Dermis microvascular lymphatic vessel endothelial cell (primary cell): ENCODE results near the gene OR10W1. TPM values are rescaled to one million over a fixed set of nuclear protein-coding genes. Genes with fewer than 3 reads are reported as not detected.

Source experiments
- DNase-seq, 2 donors: peaks; one replicate each; pipeline versions ENCODE4 v3.0.0 to v3.0.0-alpha.2; 2010; ENCODE audit warnings: low read depth in 2 of 2
- total RNA-seq: library from RNA; depleted of rRNA; stranded (reverse); fragments of >200 nt; gene quantifications from 2 replicates; pipeline ENCODE4 v1.2.1, GENCODE V29; 2014

The OR10W1 gene
- not detected in 2 replicates for total RNA-seq

GRCh38 chr11:58268142-58268541, at the start of gene OR10W1:
TSS of gene OR10W1 (minus strand) at chr11:58268260. CDS start at chr11:58267858, 402 bp downstream.
- no peak for DNase-seq

- DNase-seq: peak in 1 of 2 donors; percentile 43
These were observed 48.1 kb upstream of the OR10W1 start for GRCh38 chr11:58316142-58316541.

DNA sequence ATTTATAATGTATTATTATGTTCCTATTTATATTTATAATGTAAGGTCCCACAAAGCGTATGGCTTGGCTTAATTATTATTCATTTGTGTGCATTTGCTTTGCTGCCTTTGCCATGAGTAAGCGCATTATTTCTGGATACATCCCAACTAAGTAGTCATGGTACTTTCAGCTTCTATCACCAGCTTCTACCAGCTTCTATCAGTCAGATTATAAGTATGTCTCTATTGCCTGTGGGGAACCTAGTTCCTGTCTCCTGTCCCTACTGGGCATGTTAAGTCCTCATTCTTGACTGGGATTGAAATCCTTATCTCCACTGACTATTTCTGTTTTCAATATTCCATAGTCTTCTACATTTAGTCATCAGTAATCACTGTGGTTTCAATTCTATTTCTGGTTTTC, 33.5 kb upstream of the OR10W1 start:
- no peak for DNase-seq

- no peak for DNase-seq
These were observed 24.0 kb upstream of the OR10W1 start for GRCh38 chr11:58292017-58292416.

- no peak for DNase-seq
These were observed 21.2 kb upstream of the OR10W1 start for GRCh38 chr11:58289266-58289665.

DNA sequence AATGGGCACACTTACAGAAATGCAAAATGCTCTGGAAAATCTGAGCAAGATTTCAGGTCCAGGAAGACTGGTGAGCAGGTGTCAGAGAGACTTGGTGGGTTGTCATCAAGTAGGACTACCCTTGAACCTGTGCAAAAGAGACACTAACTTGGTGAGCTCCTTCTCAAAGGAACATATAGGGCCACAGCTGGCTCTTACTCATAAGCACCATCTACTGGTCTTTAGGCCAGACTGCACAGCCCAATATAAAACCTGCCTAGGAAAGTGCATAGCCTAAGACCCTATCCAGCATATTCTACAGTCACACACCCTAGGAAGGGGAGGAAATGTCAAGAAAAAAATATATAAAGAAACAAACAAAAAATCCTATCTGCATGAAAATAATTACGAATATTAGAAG, 18.2 kb upstream of the OR10W1 start:
- peak; percentile 21 to 64 for DNase-seq

GRCh38 chr11:58285483-58286040, 17.5 kb upstream of the OR10W1 start:
- DNase-seq: no peak

DNA sequence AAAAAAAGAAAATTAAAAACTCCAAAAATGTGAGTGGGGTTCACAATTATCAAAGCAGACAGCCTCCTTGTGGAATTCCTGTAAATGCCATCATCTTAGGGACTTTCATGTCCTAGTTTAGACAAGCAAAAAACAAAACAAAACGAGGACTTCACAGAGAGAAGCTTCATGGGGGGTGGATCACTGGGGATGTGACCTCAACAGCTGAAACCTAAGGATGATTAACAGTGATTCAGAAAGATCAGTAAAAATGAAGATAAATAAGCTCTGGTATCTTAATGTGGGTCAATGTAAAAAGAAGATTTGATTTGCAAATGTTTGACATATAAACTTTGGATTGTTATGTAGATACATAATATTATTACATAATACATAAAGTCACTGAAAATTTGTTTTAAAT, 8.1 kb upstream of the OR10W1 start:
- DNase-seq: no peak

GRCh38 chr11:58275002-58275401, 6.9 kb upstream of the OR10W1 start:
- DNase-seq: no peak

- DNase-seq: no peak
These were observed 8.1 kb downstream of the OR10W1 start for GRCh38 chr11:58259983-58260382.

DNA sequence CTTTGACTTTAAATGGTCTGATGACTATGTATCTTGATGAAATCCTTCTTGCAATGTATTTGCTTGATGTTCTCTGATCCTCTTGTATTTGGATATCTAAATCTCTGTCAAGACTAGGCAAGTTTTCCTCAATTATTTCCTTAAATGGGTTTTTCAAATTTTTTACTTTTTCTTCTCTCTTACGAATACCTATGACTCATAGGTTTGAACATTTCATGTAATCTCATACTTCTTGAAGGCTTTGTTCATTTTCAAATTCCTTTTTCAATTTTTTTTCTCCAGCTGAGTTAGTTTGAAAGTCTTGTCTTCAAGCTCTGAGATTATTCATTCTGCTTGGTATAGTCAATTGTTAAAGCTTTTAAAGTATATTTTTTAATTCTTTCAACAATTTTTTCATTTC, 13.1 kb downstream of the OR10W1 start:
- DNase-seq: no peak

GRCh38 chr11:58243954-58244353, 24.1 kb downstream of the OR10W1 start:
- no peak for DNase-seq

DNA sequence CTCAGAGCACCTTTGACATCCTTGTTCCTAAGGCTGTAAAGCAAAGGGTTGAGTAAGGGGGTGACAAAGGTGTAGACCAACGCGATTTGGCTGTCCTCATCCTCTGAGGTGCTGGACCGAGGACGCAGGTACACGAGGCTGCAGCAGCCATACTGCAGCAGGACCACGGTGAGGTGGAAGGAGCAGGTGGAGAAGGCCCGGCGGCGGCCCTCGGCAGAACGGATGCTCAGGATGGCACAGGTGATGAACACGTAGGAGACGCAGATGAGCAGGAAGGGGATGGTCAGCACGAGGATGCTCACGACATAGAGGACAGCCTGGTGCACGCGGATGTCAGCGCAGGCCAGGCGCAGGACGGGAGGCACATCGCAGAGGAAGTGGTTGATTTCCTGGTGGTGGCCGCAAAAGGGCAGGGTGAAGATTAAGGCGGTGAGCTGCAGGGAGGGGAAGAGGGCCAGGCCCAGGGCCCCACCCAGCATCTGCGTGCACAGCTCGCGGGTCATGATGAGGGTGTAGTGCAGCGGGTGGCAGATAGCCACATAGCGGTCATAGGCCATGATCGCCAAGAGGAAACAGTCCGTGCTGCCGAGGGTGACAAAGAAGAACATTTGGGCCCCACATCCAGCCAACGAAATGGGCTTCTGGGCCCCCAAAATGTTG, 40.0 kb downstream of the OR10W1 start:
- no peak for DNase-seq

DNA sequence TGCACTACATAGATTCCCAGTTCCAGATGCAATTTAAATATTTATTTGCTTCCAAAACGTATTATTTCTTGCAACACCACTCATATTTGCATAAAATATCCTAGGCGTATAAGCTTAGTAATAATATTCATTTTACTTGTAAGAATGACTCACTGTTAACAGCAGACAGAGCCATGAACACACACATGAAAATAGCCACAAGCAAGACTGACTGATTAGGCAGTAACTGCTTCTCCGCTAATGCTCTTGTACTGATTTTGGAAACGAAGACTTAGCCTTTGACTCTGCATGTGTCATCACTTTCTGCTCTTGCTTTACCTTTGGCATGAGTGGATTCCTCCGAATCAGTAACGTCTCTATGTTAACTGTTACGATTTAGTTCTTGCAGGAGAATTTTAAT, 45.3 kb downstream of the OR10W1 start:
- no peak for DNase-seq

Other genes starting within 250 kb of the OR10W1 start
- not detected in 2 replicates for gene OR9Q1, start 244.4 kb downstream of the OR10W1 start, total RNA-seq
- not detected in 2 replicates for gene OR6Q1, start 237.3 kb downstream of the OR10W1 start, total RNA-seq
- not detected in 2 replicates for gene OR9I1, start 142.7 kb downstream of the OR10W1 start, total RNA-seq
- gene OR9Q2, start 79.2 kb downstream of the OR10W1 start, total RNA-seq: not detected in 2 replicates
- gene OR1S2, start 64.1 kb downstream of the OR10W1 start, total RNA-seq: not detected in 2 replicates
- gene OR1S1, start 55.5 kb downstream of the OR10W1 start, total RNA-seq: not detected in 2 replicates
- gene OR10Q1, start 39.3 kb downstream of the OR10W1 start, total RNA-seq: not detected in 2 replicates
- not detected in 2 replicates for gene OR5B17, start 90.8 kb upstream of the OR10W1 start, total RNA-seq
- gene OR5B3, start 138.6 kb upstream of the OR10W1 start, total RNA-seq: not detected in 2 replicates
- not detected in 2 replicates for gene OR5B2, start 159.9 kb upstream of the OR10W1 start, total RNA-seq
- gene OR5B12, start 174.0 kb upstream of the OR10W1 start, total RNA-seq: not detected in 2 replicates
- gene OR5B21, start 239.8 kb upstream of the OR10W1 start, total RNA-seq: not detected in 2 replicates